Fibroblast of skin of right quadriceps (primary cell): ENCODE measurements around the gene MFF.

ENCODE experiments used
- DNase-seq: peaks from one replicate; pipeline ENCODE4 v3.0.0-alpha.2; 2013

MFF gene

DNA sequence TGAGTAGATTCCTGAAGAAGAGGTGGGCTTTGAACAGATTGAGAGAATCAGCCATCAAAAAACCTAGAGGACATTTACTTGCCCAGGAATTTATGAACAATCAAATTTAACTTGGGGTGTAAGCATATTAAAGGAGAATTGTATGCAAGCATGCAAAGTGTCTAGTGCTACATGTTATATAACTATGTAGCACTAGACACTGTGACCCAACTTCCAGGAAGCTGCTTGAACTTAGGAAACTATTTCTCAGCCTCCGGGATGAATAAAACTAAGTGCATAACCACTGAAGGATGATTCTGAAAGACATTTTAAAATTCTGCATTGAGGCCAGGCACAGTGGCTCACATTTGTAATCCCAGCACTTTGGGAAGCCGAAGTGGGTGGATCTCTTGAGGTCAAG is 12.4 kb downstream of the MFF start:
- DNase-seq, result no peak

GRCh38 chr2:227339098-227339599 is 14.1 kb downstream of the MFF start:
- DNase-seq, result no peak

DNA sequence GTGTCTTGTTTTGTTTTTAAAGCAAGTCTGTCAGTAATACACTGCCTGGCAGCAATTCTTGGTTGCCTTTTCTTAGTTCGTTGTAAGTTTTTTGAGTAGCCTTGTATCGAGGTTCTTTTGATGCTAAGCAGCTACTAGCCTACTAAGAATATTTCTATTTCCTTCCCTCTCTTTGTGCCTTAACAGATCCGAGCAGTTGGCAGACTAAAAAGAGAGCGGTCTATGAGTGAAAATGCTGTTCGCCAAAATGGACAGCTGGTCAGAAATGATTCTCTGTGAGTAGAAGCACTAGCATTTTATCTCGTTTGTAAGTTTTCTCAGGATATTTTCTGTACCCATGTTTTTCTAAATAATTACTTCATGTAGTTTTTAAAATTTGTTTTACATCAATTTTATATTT is 15.1 kb downstream of the MFF start:
- no peak for DNase-seq

- DNase-seq, result no peak
Observed at GRCh38 chr2:227341553-227341952, 16.5 kb downstream of the MFF start.

DNA sequence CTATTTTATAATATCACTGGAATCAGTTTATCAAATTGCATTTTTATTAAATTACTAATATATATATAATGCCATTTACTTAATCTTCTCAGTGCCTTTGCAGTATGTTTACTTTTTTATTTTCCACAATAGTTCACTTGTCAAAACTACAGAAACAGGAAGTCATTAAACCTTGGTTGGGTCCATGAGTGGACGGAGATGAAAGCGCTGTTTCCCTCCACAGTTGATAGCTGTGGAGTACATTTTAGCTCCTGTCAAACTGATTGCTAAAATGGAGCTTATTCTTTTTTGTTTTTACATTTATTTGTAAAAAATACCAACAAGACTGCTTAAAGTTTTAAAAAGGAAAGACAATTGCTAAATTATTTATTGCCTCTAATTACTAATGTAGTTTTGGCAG is 19.2 kb downstream of the MFF start:
- DNase-seq, result no peak

DNA sequence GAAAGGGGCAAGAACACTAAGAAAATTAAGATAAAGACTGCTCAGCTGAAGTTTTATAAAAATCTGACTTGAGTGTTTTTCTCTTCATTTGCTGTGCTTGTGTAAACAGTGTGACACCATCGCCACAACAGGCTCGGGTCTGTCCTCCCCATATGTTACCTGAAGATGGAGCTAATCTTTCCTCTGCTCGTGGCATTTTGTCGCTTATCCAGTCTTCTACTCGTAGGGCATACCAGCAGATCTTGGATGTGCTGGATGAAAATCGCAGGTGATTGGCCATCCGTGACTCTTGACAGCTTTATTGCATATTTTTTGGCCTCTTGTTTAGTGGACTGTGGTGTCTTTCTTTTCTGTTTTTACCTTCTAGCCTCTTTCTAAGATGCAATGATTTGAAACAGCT is 22.1 kb downstream of the MFF start:
- DNase-seq, result no peak

DNA sequence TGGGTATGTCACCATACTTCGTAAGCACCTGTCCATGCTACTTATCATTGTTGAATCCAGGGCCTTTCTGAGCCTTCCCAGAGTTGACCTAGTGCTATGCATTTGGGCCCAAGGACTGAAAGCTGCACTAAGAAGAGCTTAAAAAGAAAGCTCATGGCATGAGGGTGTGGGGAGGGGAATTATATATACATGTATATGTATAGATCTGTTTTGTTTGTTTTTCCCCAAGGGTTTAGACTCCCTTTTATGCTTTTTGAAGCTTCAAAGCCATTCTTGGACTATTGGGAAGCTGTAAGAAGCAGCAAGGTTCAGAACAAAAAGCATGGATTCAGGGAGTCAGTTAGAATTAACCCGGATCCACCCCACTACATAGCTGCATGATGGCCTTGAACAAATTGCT is 23.3 kb downstream of the MFF start:
- DNase-seq, result no peak

- no peak for DNase-seq
Observed at GRCh38 chr2:227349989-227350612, 25.1 kb downstream of the MFF start.

GRCh38 chr2:227351639-227352038 is 26.6 kb downstream of the MFF start:
- no peak for DNase-seq

- DNase-seq, result no peak
Observed at GRCh38 chr2:227360351-227360750, 35.3 kb downstream of the MFF start.

DNA sequence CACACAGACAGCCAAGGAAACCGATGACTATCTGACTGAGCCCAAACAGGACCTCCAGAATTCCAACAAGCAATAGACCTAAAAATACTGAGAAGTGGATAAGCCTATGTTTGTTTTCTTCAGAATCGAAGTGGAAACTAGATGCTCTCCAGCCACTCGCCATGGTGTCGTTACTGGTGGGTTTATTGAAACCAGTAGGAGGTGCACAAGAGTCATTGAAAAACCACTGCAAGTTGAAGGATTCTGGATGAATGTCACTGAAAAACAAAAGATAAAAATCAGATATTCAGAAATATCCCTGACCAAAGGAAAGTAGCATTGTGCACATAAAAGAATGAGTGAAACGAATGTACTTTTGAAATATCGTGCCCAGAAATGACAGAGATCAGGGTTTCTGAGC is 38.7 kb downstream of the MFF start:
- no peak for DNase-seq

DNA sequence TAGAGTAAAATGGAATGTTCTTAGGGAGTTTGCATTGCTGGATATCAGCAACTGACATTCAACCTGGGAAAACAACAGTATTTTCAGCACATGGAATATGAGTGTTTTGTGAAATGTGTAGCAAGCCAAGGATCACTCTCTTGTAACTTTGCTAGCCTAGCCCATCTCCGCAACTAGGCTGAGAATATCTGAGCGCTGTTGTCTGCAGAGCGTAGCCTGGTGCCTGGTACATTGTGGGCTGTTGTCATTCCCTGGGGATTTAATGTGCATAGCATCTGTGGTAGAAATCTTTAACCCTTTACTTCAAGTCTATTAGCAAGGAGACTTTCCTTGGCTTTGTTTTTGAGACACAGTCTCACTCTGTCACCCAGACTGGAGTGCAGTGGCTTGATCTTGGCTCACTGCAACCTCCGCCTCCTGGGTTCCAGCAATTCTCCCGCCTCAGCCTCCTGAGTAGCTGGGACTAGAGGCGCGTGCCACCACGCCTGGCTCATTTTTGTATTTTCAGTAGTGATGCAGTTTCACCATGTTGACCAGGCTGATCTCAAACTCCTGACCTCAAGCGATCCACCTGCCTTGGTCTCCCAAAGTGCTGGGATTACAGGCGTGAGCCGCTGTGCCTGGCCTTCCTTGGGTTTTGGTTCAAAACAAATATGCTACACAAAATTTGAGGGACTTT is 39.7 kb downstream of the MFF start:
- DNase-seq, result peak; percentile 42

DNA sequence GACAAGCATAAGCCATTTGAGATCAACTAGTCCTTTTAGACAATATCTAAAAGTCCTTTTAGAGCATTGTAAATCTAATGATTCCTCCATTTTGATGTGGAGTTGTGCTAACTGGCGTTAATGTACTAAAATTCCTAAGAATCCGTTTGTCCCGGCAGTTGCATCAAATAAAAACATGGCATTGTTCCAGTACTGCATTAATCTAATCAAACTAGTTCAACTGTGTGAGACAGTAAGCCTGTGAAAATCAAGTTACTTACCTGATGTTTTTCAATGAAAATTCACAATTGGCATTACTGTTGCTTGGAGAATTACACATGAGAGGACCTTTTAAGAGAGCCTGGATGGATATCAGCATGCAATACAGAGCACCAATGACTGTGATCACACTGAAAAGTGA is 40.8 kb downstream of the MFF start:
- no peak for DNase-seq

DNA sequence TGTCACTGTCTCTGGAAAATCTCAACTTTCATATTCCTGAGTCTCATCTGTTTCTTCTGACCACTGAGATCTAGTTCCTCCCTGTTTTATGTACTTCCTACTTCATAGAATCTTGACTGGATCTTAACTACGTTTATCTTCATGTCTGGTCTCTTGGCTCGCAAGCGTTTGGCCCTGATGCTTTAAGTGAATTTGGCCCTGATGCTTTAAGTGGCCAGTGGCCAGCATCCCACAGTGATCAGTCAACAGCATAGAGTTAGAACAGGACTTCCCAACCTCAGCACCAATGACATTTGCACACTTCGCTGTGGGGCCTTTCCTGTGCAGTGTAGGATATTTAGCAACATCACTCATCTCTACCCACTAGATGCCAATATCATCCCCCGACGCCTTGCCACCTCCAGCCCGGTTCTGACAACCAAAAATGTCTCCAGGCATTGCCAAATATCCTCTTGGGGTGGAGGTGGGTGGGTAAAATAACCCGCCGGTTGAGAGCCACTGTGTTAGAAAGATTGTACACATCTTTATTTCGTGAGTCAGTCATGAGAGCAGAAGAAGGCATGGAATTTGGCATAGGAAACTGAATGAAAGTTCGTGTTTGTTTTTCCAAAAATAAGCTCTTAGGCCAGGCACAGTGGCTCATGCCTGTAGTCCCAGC is 41.8 kb downstream of the MFF start:
- DNase-seq, result peak; percentile 66

DNA sequence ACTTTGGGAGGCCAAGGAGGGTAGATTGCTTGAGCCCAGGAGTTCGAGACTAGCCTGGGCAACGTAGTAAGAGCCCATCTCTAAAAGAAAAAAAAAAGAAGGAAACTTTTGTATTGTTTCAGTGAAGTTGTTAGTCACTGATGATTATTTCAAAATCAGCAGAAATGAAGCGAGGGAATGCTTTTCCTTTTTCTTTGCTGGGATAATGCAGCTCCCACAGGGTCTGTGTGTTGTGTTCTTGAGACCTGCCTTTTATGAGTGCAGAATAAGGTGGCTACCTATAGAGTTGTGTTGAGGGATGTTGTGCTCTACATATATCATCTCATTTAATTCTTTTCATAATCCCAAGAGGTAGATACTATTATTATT is 42.4 kb downstream of the MFF start:
- DNase-seq, result no peak

GRCh38 chr2:227368574-227368973 is 43.5 kb downstream of the MFF start:
- DNase-seq, result no peak

DNA sequence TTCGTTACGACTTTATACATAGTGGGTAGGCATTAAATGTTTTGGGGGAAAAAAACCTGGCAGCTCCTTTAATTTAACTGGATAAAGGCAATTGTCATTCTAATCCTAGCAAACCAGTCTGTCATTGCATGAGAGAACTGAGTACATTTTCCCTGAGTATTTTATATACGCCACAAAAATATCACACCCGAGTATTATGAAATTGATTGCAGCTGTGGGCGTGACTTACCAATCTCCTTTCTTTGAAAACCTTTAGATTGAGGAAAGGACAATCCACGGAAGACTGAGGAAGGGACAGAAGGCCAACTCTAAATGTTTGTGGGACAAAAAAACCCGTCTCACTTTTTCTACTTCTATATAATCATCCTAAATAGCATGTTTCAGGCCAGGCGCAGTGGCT is 45.0 kb downstream of the MFF start:
- no peak for DNase-seq

- peak; percentile 86 for DNase-seq
Observed at GRCh38 chr2:227370791-227371312, 45.8 kb downstream of the MFF start.

- DNase-seq, result no peak
Observed at GRCh38 chr2:227373389-227373788, 48.3 kb downstream of the MFF start.

GRCh38 chr2:227374158-227374557 is 49.1 kb downstream of the MFF start:
- DNase-seq, result peak; percentile 76

DNA sequence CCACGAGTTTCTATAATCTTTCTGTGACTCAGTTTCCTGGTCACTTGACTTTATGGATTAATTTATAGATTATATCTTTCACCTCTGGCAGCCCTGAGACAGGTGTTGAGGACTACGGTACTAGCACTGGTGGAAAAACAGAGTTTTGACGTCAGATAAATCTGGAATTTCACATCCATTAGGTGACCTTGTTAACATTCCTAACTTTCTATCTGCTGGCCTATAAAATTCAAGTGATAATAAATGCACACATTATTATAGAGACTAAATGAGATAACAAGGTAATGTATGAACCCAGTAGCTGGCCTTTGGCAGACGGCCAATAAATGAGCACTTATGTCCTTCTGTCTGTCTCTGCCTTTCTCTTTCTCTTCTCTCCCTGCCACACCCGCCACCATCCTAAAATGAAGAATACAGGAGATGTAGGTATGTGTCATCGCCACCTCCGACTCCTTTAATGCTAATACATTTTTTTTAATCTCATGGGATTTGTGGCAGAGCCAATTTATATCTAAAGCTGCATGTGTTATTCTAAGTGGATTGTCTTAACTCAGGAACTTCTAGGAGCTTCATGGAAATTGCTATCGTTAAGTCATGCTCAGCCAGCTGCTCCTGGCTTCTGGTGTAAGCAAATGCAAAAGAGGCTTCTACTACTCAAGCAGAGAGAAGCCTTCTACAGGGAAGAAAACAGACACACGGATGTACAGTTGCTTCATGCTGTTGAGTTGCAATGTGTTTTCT is 51.8 kb downstream of the MFF start:
- peak; percentile 42 for DNase-seq

GRCh38 chr2:227377467-227378351 is 52.7 kb downstream of the MFF start:
- peak; percentile 36 for DNase-seq
